CD14-positive monocyte (primary cell): ENCODE results near the gene PON1. TPM values are rescaled to one million over a fixed set of nuclear protein-coding genes. Genes with fewer than 3 reads are reported as not detected.

Experiments used
- DNase-seq, 3 donors: peaks; one replicate each; pipeline ENCODE4 v3.0.0-alpha.2; 2011 to 2022
- H2AFZ ChIP-seq: 2 replicates; pipeline ENCODE4 v1.6.0; 2012; ENCODE audit warnings: mild to moderate bottlenecking, low read depth, low read length, inconsistent platforms; ENCODE audit not compliant: insufficient read depth, poor library complexity, severe bottlenecking
- H3K27ac ChIP-seq, 2 donors: 1 replicate in 1 of 2; 2 replicates in 1 of 2; pipeline ENCODE4 v1.5.1; 2012 to 2013; ENCODE audit warnings: low read length in 2 of 2, control low read depth in 1 of 2, inconsistent platforms in 1 of 2, low read depth in 1 of 2, mild to moderate bottlenecking in 1 of 2
- H3K27me3 ChIP-seq, 2 donors: one replicate each; pipeline versions ENCODE4 v1.6.0 to v1.6.1; 2011 to 2013; ENCODE audit warnings: low read length in 2 of 2; ENCODE audit not compliant: control insufficient read depth in 2 of 2, insufficient read depth in 2 of 2
- H3K36me3 ChIP-seq, 2 donors: replicated peaks in 1 of 2; 1 replicate in 1 of 2; 2 replicates in 1 of 2; pipeline versions ENCODE4 v1.5.1 to v1.6.1; 2012 to 2013; ENCODE audit warnings: low read length in 2 of 2, control low read depth in 1 of 2, inconsistent platforms in 1 of 2, mild to moderate bottlenecking in 1 of 2; ENCODE audit not compliant: insufficient read depth in 2 of 2, control insufficient read depth in 1 of 2
- H3K4me1 ChIP-seq, 2 donors: 1 replicate in 1 of 2; 2 replicates in 1 of 2; pipeline versions ENCODE4 v1.5.1 to v1.6.1; 2012 to 2013; ENCODE audit warnings: low read length in 2 of 2, control low read depth in 1 of 2, inconsistent platforms in 1 of 2, mild to moderate bottlenecking in 1 of 2, moderate library complexity in 1 of 2; ENCODE audit not compliant: insufficient read depth in 2 of 2, control insufficient read depth in 1 of 2
- H3K4me2 ChIP-seq: replicated peaks from 2 replicates; pipeline ENCODE3; 2012; ENCODE audit warnings: low read length, moderate library complexity, mild to moderate bottlenecking; ENCODE audit not compliant: poor library complexity, severe bottlenecking; ENCODE audit errors: extremely low read depth
- H3K4me3 ChIP-seq, 3 experiments: fragments of 200-600 bp in 1 of 3; sonication (generic) in 1 of 3; replicated peaks in 1 of 3; 1 replicate in 2 of 3; 2 replicates in 1 of 3; pipeline ENCODE4 v1.5.1; 2011 to 2013; ENCODE audit warnings: low read length in 3 of 3, mild to moderate bottlenecking in 3 of 3, control low read depth in 2 of 3, low read depth in 2 of 3, inconsistent platforms in 1 of 3, moderate library complexity in 1 of 3
- H3K79me2 ChIP-seq: 2 replicates; pipeline ENCODE4 v1.6.0; 2012; ENCODE audit warnings: mild to moderate bottlenecking, control low read depth, inconsistent platforms, low read length, moderate library complexity; ENCODE audit not compliant: insufficient read depth
- H3K9ac ChIP-seq: 2 replicates; pipeline ENCODE4 v1.6.0; 2017; ENCODE audit warnings: low read length, mild to moderate bottlenecking; ENCODE audit not compliant: insufficient read depth, poor library complexity, severe bottlenecking
- H3K9me3 ChIP-seq, 2 donors: replicated peaks in 1 of 2; 1 replicate in 1 of 2; 2 replicates in 1 of 2; pipeline versions ENCODE4 v1.5.1 to v1.6.1; 2012 to 2013; ENCODE audit warnings: low read length in 2 of 2, control low read depth in 1 of 2; ENCODE audit not compliant: control insufficient read depth in 1 of 2, insufficient read depth in 1 of 2
- H4K20me1 ChIP-seq: 2 replicates; pipeline ENCODE4 v1.6.0; 2012; ENCODE audit warnings: mild to moderate bottlenecking, low read length, control low read depth, moderate library complexity; ENCODE audit not compliant: insufficient read depth
- H3K27ac Mint-ChIP-seq, 7 donors: one replicate each; pipeline ENCODE4 v1.8.0; 2020; ENCODE audit warnings: mild to moderate bottlenecking in 7 of 7, mixed read lengths in 7 of 7, moderate library complexity in 6 of 7, inconsistent platforms in 2 of 7
- H3K27me3 Mint-ChIP-seq, 3 donors: one replicate each; pipeline ENCODE4 v1.8.0; 2021 to 2022; ENCODE audit warnings: low read depth in 3 of 3, mild to moderate bottlenecking in 3 of 3, mixed read lengths in 3 of 3, moderate library complexity in 3 of 3, inconsistent platforms in 1 of 3
- H3K36me3 Mint-ChIP-seq, 2 donors: one replicate each; pipeline ENCODE4 v1.8.0; 2020; ENCODE audit warnings: mixed read lengths in 2 of 2, inconsistent platforms in 1 of 2, mild to moderate bottlenecking in 1 of 2
- H3K4me1 Mint-ChIP-seq: one replicate; pipeline ENCODE4 v1.8.0; 2020; ENCODE audit warnings: mild to moderate bottlenecking, mixed read lengths
- H3K4me3 Mint-ChIP-seq, 2 donors: one replicate each; pipeline ENCODE4 v1.8.0; 2020; ENCODE audit warnings: mild to moderate bottlenecking in 2 of 2, mixed read lengths in 2 of 2, moderate library complexity in 1 of 2
- H3K9me3 Mint-ChIP-seq, 7 donors: one replicate each; pipeline ENCODE4 v1.8.0; 2020 to 2022; ENCODE audit warnings: mixed read lengths in 7 of 7, mild to moderate bottlenecking in 6 of 7, moderate library complexity in 6 of 7, inconsistent platforms in 2 of 7
- CTCF ChIP-seq: fragments of 200-600 bp; IDR thresholded peaks from one replicate; pipeline ENCODE4 v1.8.0; 2022; ENCODE audit warnings: antibody characterized with exemption, mild to moderate bottlenecking
- WGBS: methylation state at CpG from one replicate; pipeline ENCODE4 v1.1.5; 2013; ENCODE audit warnings: missing lambda C conversion rate; ENCODE audit not compliant: insufficient coverage; 5-methylcytosine and 5-hydroxymethylcytosine counted together
- intact Hi-C, 2 donors: fragments of 100-400 bp; cut with micrococcal nuclease; formaldehyde crosslinking; loops; one replicate each; pipeline versions ENCODE4 v1.15.0 to v1.15.1; 2023
- polyA plus RNA-seq, 3 donors: library from polyadenylated mRNA; depleted of rRNA in 1 of 3; unstranded in 2 of 3; stranded (reverse) in 1 of 3; fragments of 300-500 nt in 2 of 3; fragments of >200 nt in 1 of 3; fragmentation: Illumina TruSeq in 2 of 3; gene quantifications; 1 replicate in 2 of 3; 2 replicates in 1 of 3; pipeline ENCODE4 v1.2.3, GENCODE V29; 2012 to 2021

The PON1 gene
- polyA plus RNA-seq, 3 donors, result not detected

GRCh38 chr7:95253986-95254385, 70.3 kb downstream of the PON1 start:
- no peaks in the 10 kb centered on the region for H3K9me3 ChIP-seq

GRCh38 chr7:95251966-95252365, 72.4 kb downstream of the PON1 start:
- no peaks in the 10 kb centered on the region for H3K79me2 ChIP-seq
- Mint-ChIP-seq H3K9me3 (no peaks in the 10 kb centered on the region), H3K4me1 (no peaks in the 10 kb centered on the region), H3K27me3 (no peaks in the 10 kb centered on the region), H3K27ac (no peak overlapping the region), H3K4me3 (no peak overlapping the region), H3K36me3 (no peaks in the 10 kb centered on the region)
- WGBS, result no CpG with 5 or more reads among the region's 1 CpG
- H3K27ac ChIP-seq, result no peak overlapping the region
- H3K27me3 ChIP-seq, result no peaks in the 10 kb centered on the region
- no peak overlapping the region for H3K9ac ChIP-seq
- H3K36me3 ChIP-seq, result no peaks in the 10 kb centered on the region
- no peak overlapping the region for H3K4me2 ChIP-seq
- TF ChIP-seq CTCF, result no peak
- no peaks in the 10 kb centered on the region for H3K4me1 ChIP-seq
- no peaks in the 10 kb centered on the region for H4K20me1 ChIP-seq
- H2AFZ ChIP-seq, result no peak overlapping the region
- no peak overlapping the region for H3K4me3 ChIP-seq
- no peaks in the 10 kb centered on the region for H3K9me3 ChIP-seq
- intact Hi-C loops, result no loop called here
- DNase-seq, result no peak

More at GRCh38 chr7:95253986-95254385, 70.3 kb downstream of the PON1 start:
- H3K36me3 ChIP-seq, result no peaks in the 10 kb centered on the region
- 100% methylated on average over 1 of the region's 1 CpG for WGBS
- Mint-ChIP-seq H3K9me3 (peaks cover 0 to 3% (median 0%) of the 10 kb centered on the region in 7 donors), H3K27me3 (peaks cover 0 to 2% (median 0%) of the 10 kb centered on the region in 3 donors), H3K4me3 (no peak overlapping the region), H3K27ac (no peak overlapping the region), H3K36me3 (no peaks in the 10 kb centered on the region), H3K4me1 (no peaks in the 10 kb centered on the region)
- no peak overlapping the region for H3K27ac ChIP-seq
- H3K4me1 ChIP-seq, result no peaks in the 10 kb centered on the region
- no peak overlapping the region for H3K4me3 ChIP-seq
- intact Hi-C loops, result no loop called here
- no peak overlapping the region for H2AFZ ChIP-seq
- H3K79me2 ChIP-seq, result no peaks in the 10 kb centered on the region
- TF ChIP-seq CTCF, result no peak
- no peak overlapping the region for H3K4me2 ChIP-seq
- H4K20me1 ChIP-seq, result no peaks in the 10 kb centered on the region
- no peaks in the 10 kb centered on the region for H3K27me3 ChIP-seq
- no peak for DNase-seq
- H3K9ac ChIP-seq, result no peak overlapping the region
